Cardiac muscle cell (in vitro differentiated cells and primary cell): ENCODE data around the gene SPON1. TPM values are rescaled to one million over a fixed set of nuclear protein-coding genes. Genes with fewer than 3 reads are reported as not detected.
"Not testable (repeated sequence)": the region's sequence is repeated elsewhere in the genome, so short reads cannot be mapped to it uniquely, and the experiment has no call there.

ENCODE experiments used
- DNase-seq, 2 donors: peaks; one replicate each; pipeline versions ENCODE4 v3.0.0 to v3.0.0-alpha.2; 2010 to 2017; ENCODE audit warnings: low read depth in 1 of 2, low spot score in 1 of 2
- H3K27ac ChIP-seq: fragments of 200-600 bp; sonication (generic); 2 replicates; pipeline ENCODE4 v1.5.1; 2016
- H3K27me3 ChIP-seq: fragments of 200-600 bp; sonication (generic); 2 replicates; pipeline ENCODE4 v1.6.0; 2016; ENCODE audit warnings: control low read depth
- H3K36me3 ChIP-seq: fragments of 200-600 bp; sonication (generic); 2 replicates; pipeline ENCODE4 v1.5.1; 2016; ENCODE audit warnings: control low read depth
- H3K4me1 ChIP-seq: fragments of 200-600 bp; sonication (generic); 2 replicates; pipeline ENCODE4 v1.8.1; 2017; ENCODE audit warnings: low read depth, mild to moderate bottlenecking, mixed run types
- H3K4me3 ChIP-seq: fragments of 200-600 bp; sonication (generic); 2 replicates; pipeline ENCODE4 v1.5.1; 2016; ENCODE audit warnings: mild to moderate bottlenecking
- H3K9me3 ChIP-seq: fragments of 200-600 bp; sonication (generic); 2 replicates; pipeline ENCODE4 v1.5.1; 2017; ENCODE audit warnings: low read depth, mild to moderate bottlenecking, control low read depth
- CTCF ChIP-seq: IDR thresholded peaks from 2 replicates; pipeline ENCODE4 v1.5.1; 2012; ENCODE audit warnings: low read depth, mild to moderate bottlenecking, low read length
- polyA plus RNA-seq: library from polyadenylated mRNA; unstranded; fragments of >200 nt; fragmentation: Nextera tagmentation; extraction: Ambion mirVana; gene quantifications from 2 replicates; pipeline ENCODE4 v1.2.1, GENCODE V29; 2016
- total RNA-seq: library from RNA; depleted of rRNA; stranded (reverse); fragments of >200 nt; gene quantifications from 2 replicates; pipeline ENCODE4 v1.2.3, GENCODE V29; 2016

The SPON1 gene
- total and polyA plus RNA-seq, 2 experiments from 2014 or later = 13.3 to 22.0 TPM

DNA sequence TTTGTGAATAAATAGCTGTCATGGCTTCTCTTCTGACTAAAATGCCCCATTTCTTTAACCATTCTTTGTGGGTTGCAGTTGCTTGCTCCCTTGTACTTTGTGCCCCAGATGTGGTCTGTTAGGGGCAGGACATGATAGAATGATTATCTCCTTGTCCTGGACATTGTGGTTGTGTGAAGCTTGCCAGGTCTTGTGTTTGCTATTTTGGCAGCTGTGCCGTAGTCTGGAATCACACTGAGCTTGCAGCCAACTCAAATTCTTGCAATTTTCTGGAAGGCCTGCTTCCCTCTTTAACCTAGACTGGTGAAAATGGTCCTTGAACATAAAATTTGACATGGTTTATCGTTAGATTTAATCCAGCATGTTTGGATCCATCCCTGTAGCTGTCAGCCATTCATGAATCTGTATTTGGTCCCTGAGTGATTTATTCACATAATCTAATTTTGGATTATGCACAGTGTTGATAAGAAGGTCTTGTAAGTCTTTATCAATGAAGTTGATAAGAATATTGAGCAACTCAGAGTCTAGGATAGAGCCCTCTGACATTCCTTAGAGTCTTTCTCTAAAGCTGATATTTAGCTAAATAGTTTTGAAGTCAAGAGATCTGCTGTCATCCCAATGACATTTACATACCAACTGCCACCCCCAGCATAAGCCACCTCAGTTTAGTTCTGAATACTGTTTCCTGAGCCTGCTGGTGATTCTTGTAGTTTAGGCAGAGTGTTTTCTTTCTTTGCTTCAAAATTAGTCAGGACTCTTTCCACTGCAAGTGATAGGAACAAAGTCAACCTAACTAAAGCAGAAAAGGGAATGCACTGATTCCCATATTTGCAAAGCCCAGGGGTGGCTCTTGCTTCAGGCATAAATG is 9.8 kb downstream of the SPON1 start:
- peak in 1 of 2 donors; percentile 71 for DNase-seq
- no peak overlapping the region for H3K27ac ChIP-seq
- no peak overlapping the region for H3K4me3 ChIP-seq
- no peaks in the 10 kb centered on the region for H3K36me3 ChIP-seq
- H3K9me3 ChIP-seq = no peaks in the 10 kb centered on the region
- peaks cover 12% of the 10 kb centered on the region for H3K27me3 ChIP-seq
- no peak for TF ChIP-seq CTCF
- peaks cover 12% of the 10 kb centered on the region for H3K4me1 ChIP-seq

DNA sequence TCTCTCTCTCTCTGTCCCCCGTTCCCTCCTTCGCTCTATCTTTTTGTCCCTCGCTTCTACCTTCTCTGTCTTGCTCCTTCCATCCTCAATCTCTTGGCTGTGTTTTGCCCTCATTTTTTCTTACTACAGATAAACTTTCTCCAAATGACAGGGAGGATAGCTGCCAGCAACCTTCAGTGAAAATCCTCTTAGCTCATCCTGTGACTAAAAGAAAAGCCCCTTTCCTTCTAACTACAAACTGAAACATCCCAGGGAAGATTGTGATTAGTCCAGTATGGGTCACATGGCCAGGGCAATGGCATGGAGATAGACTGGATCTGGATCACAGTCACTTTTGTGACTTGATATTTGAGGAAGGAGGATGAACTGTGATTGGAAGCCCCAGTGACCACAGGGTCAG is 10.4 kb downstream of the SPON1 start:
- no peak for TF ChIP-seq CTCF
- no peak overlapping the region for H3K27ac ChIP-seq

GRCh38 chr11:13974631-13975030 is 12.1 kb downstream of the SPON1 start:
- no peak for TF ChIP-seq CTCF
- H3K27me3 ChIP-seq = peaks cover 29% of the 10 kb centered on the region
- no peak overlapping the region for H3K4me3 ChIP-seq
- DNase-seq = no peak
- H3K9me3 ChIP-seq = no peaks in the 10 kb centered on the region
- no peaks in the 10 kb centered on the region for H3K36me3 ChIP-seq
- H3K27ac ChIP-seq = no peak overlapping the region
- peaks cover 12% of the 10 kb centered on the region for H3K4me1 ChIP-seq

More for the DNA sequence above, 10.4 kb downstream of the SPON1 start:
- H3K4me1 ChIP-seq = peaks cover 12% of the 10 kb centered on the region
- H3K9me3 ChIP-seq = no peaks in the 10 kb centered on the region
- no peaks in the 10 kb centered on the region for H3K36me3 ChIP-seq
- H3K27me3 ChIP-seq = peaks cover 19% of the 10 kb centered on the region
- DNase-seq = no peak
- no peak overlapping the region for H3K4me3 ChIP-seq

- Histone ChIP-seq H3K4me1 (peaks cover 6% of the 10 kb centered on the region), H3K4me3 (no peak overlapping the region), H3K27ac (no peak overlapping the region), H3K9me3 (no peaks in the 10 kb centered on the region), H3K27me3 (peaks cover 11% of the 10 kb centered on the region), H3K36me3 (no peaks in the 10 kb centered on the region)
- TF ChIP-seq CTCF = no peak
- DNase-seq = no peak
Observed at GRCh38 chr11:13983081-13983751, 20.7 kb downstream of the SPON1 start.

DNA sequence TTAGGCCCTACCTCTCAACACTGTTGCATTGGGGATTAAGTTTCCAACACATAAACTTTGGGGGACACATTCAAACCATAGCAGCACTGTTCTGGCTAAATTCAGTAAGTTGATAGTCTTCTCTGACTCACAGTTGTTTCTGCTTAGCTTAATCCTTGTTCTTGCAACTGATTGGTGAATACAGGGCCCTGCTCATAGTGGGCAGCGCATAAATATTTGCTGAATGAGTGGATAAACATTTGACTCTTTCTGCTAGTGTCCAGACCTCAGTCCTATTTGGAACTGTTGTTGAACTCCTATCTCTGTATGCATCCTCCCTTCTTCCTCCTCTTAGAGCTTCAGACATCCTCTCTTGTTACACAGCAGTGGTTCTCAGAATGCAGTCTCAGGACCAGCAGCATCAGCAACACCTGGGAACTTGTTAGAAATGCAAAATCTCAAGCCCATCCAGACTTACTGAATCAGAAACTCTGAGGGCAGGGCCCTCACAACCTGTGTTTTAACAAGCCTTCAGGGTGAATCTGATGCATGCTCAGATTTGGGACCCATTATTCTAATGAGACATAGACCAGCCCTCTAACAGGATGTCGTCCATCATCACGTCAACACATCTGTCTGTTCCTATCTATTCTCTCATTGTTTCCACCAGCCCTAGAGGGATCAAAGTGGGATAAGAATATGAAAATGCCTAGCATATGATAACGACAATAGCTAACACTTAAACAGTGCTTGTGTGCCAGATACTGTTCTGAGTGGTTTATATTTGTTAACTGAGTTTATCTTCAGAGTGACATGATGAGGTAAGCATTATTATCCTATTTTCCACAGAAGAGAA is 22.3 kb downstream of the SPON1 start:
- Histone ChIP-seq H3K36me3 (no peaks in the 10 kb centered on the region), H3K27me3 (no peaks in the 10 kb centered on the region), H3K4me1 (peaks cover 6% of the 10 kb centered on the region), H3K27ac (no peak overlapping the region), H3K4me3 (no peak overlapping the region), H3K9me3 (no peaks in the 10 kb centered on the region)
- DNase-seq = peak; percentile 44 to 50
- no peak for TF ChIP-seq CTCF

DNA sequence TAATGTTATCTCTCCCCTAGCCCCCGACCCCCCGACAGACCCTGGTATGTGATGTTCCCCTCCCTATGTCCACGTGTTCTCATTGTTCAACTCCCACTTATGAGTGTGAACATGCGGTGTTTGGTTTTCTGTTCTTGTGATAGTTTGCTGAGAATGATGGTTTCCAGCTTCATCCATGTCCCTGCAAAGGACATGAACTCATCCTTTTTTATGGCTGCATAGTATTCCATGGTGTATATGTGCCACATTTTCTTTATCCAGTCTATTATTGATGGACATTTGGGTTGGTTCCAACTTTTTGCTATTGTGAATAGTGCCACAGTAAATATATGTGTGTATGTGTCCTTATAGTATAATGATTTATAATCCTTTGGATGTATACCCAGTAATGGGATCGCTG is 24.2 kb downstream of the SPON1 start:
- not testable (repeated sequence) for H3K9me3 ChIP-seq

GRCh38 chr11:13992158-13992856 is 29.8 kb downstream of the SPON1 start:
- not testable (repeated sequence) for H3K4me3 ChIP-seq, DNase-seq, H3K27ac ChIP-seq, H3K27me3 ChIP-seq, H3K9me3 ChIP-seq, H3K36me3 ChIP-seq
- H3K4me1 ChIP-seq = peaks cover 21% of the 10 kb centered on the region

More for the DNA sequence above, 24.2 kb downstream of the SPON1 start:
- H3K4me1 ChIP-seq, H3K4me3 ChIP-seq, H3K27me3 ChIP-seq, H3K36me3 ChIP-seq, DNase-seq, H3K27ac ChIP-seq: not testable (repeated sequence)
